Activated T-cell treated with anti-CD3 and anti-CD28 coated beads for 24 hours (primary cell): ENCODE measurements around the gene SPDYE2B.
"Not testable (repeated sequence)": the region's sequence is repeated elsewhere in the genome, so short reads cannot be mapped to it uniquely, and the experiment has no call there.

ENCODE experiments used
- DNase-seq: peaks from one replicate; pipeline ENCODE4 v3.0.0-alpha.2; 2020; ENCODE audit warnings: low read depth

Gene SPDYE2B, protein sequence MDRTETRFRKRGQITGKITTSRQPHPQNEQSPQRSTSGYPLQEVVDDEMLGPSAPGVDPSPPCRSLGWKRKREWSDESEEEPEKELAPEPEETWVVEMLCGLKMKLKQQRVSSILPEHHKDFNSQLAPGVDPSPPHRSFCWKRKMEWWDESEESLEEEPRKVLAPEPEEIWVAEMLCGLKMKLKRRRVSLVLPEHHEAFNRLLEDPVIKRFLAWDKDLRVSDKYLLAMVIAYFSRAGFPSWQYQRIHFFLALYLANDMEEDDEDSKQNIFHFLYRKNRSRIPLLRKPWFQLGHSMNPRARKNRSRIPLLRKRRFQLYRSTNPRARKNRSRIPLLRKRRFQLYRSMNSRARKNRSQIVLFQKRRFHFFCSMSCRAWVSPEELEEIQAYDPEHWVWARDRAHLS

GRCh38 chr7:102649924-102650323 lies at the start of gene SPDYE2B:
TSS of gene SPDYE2B (plus strand) at chr7:102650319. CDS start at chr7:102652349, 2,030 bp downstream.
- not testable (repeated sequence) for DNase-seq

GRCh38 chr7:102602317-102602716 lies 47.8 kb upstream of the SPDYE2B start:
- not testable (repeated sequence) for DNase-seq

DNA sequence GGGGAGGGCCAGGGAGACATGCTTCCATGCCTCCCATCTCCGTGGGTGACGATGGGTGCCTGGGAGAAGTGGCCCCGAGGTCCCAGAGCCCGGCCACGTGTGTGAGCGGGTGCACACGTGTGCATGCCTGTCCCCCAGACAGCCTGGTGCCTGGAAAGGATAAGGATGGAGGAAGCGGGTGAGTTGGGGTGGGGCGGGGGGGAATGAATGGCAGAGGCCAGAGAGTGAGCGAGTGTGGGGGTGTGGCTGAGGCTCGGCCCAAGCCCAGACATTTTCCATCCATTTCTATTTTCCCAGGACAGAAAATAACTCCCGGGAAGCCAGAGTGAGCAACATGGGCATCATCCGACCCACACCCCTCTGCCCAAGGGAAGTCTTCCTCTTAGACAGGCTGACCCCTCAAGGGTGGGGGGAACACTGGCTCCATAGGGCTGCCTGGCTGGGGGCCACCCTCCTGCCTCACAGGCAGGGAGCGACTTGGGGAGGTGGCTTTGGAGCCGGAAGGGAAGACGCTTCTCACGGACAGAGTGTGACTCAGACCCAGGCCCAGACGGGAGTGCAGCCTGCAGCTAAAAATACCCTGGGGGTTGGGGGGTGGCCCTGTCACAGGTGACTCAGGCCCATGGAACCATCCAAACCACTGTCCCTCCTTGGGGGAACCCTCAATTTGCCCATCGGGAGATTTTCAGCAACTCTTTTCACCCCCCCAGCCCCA lies 45.5 kb upstream of the SPDYE2B start:
- DNase-seq, result not testable (repeated sequence)

DNA sequence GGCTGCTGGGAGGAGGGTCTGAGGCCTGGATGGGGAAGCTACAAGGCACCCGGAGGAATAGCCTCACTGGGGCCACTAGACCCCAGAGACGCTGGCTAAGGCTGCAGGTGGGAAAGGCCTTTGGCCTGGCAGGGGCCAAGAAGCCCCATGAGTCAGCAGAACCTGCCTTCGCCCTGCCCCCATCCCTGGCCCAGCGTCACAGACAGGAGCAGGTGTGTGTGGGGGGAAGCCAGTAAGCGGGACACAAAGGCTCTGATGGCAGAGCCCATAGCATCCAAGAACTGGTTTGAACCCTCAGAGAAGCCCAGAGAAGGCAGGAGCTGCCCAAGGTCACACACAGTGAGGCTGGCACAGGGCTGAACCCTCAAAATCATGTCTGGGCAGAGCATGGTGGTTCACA lies 43.3 kb upstream of the SPDYE2B start:
- DNase-seq, result not testable (repeated sequence)

DNA sequence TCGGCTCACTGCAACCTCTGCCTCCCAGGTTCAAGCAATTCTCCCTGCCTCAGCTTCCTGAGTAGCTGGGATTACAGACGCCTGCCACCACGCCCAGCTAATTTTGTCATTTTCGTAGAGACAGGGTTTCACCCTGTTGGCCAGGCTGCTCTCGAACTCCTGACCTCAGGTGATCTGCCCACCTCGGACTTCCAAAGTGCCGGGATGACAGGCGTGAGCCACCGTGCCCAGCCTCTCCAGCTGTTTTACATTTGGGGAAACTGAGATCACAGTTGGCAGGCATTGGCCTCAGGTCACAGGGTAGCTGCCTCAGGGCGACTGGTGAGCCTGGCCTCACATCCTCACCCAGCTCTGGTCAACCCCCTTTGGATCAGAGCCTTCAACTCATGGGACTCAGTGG lies 40.4 kb upstream of the SPDYE2B start:
- DNase-seq, result not testable (repeated sequence)

DNA sequence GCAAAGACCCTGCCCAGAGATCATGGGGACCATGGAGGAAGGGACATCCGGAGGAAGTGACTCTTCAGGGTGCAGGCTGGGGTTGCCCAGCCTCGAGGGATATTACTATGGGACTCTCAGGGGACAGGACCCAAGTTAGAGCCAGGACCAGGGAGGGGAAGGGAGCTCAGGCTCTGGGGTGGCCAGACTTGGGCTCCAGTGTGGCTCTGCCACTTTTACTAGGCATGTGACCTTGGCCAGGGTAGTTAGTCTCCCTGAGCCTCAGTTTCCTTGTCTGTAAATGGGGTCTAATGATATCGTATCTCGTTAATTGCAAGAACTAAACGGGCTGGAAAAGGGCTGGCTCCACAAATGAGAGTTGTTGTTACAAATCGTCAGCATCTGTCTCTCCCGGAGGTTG lies 39.7 kb upstream of the SPDYE2B start:
- not testable (repeated sequence) for DNase-seq

- not testable (repeated sequence) for DNase-seq
Observed at GRCh38 chr7:102611013-102611674, 39.0 kb upstream of the SPDYE2B start.

DNA sequence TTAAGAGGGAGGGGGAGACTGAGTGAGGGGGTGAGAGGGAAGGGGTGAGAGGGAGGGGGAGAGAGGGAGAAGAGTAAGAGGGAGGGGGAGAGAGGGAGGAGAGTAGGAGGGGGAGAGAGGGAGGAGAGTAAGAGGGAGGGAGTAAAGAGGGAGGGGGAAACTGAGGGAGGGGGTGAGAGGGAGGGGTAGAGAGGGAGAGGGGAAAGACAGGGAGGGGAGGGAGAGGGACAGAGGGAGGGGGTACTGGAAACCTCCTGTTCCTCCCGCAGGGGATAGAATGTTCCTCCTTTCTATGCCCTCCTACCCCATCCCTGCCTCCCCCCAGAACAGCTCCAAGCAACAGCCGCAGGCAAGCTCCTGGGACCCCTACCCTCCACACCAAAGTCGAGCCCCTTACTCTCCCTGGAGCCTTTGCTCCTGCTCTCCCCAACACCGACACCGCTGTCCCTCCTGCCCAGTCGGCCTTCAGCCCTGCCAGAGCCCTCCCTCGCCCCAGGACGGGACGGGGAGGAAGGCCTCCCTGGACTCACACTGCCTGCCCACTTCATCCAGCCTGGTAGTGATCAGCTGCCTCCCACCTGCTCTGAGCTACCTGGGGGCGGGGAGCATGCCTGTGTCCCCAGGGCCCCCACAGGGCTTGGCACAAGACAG lies 38.3 kb upstream of the SPDYE2B start:
- DNase-seq, result not testable (repeated sequence)

GRCh38 chr7:102613575-102614345 lies 36.4 kb upstream of the SPDYE2B start:
- DNase-seq, result not testable (repeated sequence)

GRCh38 chr7:102614346-102614697 lies 35.8 kb upstream of the SPDYE2B start:
- DNase-seq, result not testable (repeated sequence)

DNA sequence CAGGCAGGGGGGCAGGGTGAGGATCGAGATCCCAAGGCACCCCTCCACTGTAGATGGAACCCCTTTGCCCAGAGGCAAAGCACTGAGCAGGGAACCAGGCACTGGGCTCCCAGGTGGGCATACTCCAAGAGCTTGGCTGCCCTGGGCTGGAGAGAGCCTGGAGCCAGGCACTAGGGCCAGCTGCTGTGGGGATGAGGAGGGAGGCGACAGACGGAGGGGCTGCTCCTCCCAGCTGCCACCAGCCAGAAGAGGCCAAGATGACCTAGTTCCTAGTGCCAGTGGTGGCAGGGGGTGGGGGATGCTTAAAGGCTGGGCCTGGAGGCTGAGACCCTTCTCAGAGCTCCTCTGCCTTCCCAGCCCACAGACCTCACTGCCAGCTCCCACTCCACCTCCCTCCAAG lies 35.2 kb upstream of the SPDYE2B start:
- not testable (repeated sequence) for DNase-seq

- not testable (repeated sequence) for DNase-seq
Observed at GRCh38 chr7:102615930-102616329, 34.2 kb upstream of the SPDYE2B start.

DNA sequence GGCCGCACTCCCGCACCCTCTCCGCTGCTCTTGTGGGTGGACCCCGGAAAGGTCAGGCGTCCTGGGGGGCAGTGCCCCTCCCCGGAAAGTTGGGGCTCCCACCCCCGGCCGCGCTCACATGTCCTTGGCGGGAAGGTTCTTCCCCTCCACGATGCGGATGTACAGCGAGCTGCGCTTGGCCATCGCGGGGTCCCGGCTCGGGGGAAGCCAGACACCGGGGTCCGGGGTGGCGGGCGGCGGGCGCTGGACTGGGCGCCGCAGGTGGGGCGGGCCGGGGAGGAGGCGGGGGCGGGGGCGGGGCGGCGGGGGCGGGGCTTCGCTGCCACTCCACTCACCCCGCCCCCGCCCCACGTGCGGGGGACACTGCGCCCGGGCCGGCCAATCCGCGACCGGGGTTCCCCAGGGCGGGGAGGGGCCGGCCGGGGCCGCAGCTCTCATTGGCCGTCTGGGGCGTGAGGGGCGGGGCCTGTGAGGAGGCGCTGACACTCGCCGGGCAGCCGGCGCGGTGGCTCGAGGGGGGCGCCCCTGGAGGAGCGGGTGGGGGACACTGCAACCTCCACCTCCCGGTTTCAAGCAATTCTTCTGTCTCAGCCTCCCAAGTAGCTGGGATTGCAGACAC lies 33.5 kb upstream of the SPDYE2B start, which contains the start of gene RASA4:
Gene RASA4, minus strand, starts transcription at position 250 of the 619 bp plus-strand sequence. Its CDS starts 67 bp downstream, at position 183.
- peak; percentile 16 for DNase-seq

DNA sequence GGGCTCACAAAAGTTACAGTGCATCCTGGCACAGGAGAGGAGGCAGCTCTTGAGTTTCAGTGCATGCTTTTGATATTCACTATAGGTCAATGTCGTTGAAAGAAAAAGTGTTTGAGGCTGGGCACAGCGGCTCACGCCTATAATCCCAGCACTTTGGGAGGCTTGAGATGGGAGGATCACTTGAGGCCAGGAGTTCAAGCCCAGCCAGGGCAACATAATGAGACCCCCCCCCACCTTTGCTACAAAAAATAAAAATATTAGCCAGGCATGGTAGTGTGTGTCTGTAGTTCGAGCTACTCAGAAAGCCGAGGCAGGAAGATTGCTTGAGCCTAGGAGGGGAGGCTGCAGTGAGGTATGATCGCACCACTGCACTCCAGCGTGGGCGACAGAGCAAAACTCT lies 32.0 kb upstream of the SPDYE2B start:
- DNase-seq, result not testable (repeated sequence)

DNA sequence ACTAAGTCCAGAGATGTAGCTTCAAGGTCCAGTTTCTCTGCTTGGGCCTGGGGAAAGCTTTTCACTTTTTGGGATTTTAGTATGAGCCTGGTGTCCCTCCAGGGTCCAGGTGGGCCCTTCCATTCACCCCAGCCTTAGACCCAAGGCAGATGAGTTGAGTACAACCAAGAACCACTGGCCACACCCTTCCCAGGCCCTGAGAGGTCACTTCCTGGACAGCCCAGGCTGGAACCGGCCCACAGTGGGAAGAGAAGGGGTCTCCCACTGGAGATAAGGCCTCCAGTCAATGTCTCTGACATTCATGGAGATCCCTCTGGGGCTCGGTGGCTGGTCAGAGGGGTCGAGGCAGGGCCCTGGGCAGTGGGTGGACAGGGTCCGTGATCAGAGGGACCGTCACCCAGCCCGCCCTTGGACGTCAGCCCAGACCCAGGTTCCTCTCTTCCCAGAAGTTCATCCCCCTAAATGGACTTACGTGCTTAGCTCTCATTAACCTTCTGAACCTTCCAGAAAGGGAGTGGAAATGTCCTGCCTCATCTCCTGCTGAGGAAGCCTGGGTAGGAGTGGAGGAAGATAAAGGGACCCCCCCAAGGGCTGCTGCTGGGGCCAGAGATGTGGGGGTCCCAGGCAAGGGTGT lies 22.7 kb upstream of the SPDYE2B start:
- not testable (repeated sequence) for DNase-seq

GRCh38 chr7:102630622-102631021 lies 19.5 kb upstream of the SPDYE2B start:
- DNase-seq, result not testable (repeated sequence)

DNA sequence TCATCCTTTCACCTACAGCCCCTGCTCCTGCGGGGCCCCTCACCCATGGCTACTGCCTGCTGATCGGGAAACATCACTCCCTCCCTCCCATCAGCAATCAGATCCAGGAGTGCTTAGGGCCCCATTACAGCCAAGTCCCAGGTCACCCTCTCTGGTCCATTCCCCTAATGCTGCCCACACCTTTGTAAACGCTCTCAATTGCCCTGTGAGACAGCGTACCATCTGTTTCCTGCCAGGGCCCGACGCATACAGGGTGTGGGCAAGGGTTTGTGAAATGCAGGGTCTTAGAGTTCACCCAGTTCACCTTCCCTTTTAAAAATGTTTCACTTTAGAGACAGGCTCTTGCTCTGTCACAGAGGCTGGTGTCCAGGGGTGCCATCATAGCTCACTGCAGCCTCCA lies 15.8 kb upstream of the SPDYE2B start:
- DNase-seq, result not testable (repeated sequence)

GRCh38 chr7:102635354-102635753 lies 14.8 kb upstream of the SPDYE2B start:
- not testable (repeated sequence) for DNase-seq

DNA sequence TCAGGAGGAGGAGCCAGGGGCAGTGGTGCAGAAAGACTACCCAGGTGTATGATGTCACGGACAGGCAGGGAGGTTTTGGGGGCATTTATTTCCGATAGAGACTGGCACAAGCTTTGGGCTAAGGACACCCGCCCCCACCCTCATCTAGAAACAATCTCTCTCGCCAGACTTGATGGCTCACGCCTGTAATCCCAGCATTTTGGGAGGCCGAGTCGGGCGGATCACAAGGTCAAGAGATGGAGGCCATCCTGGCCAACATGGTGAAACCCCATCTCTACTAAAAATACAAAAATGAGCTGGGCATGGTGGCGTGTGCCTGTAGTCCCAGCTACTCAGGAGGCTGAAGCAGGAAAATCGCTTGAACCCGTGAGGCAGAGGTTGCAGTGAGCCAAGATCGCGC lies 13.2 kb upstream of the SPDYE2B start:
- DNase-seq, result not testable (repeated sequence)

GRCh38 chr7:102638848-102639247 lies 11.3 kb upstream of the SPDYE2B start:
- DNase-seq, result not testable (repeated sequence)
